SK-N-SH treated with all-trans-retinoic acid at 6 μM for 48 hours (cell line): Measurements from ENCODE around the gene STYK1.

ENCODE experiments used
- ATAC-seq: fragments of 200-7000 bp; cut with Tn5 transposase; 3 replicates; pipeline ENCODE4 v1.9.1; 2020; ENCODE audit warnings: mild to moderate bottlenecking, moderate library complexity
- ARNTL ChIP-seq: fragments of 450-650 bp; formaldehyde crosslinking; IDR thresholded peaks from 2 replicates; pipeline ENCODE4 v1.5.0; 2020; ENCODE audit warnings: low read depth, mild to moderate bottlenecking, moderate library complexity, borderline replicate concordance
- BACH2 ChIP-seq: fragments of 250-450 bp; sonication (Bioruptor Pico); IDR thresholded peaks from 2 replicates; pipeline ENCODE4 v1.9.0; 2021; ENCODE audit warnings: mild to moderate bottlenecking, borderline replicate concordance
- CREB5 ChIP-seq: fragments of 250-450 bp; sonication (Bioruptor Pico); IDR thresholded peaks from 2 replicates; pipeline ENCODE4 v1.5.1; 2020; ENCODE audit warnings: low read depth, mild to moderate bottlenecking, moderate library complexity
- CSDC2 ChIP-seq: fragments of 250-450 bp; sonication (Bioruptor Pico); IDR thresholded peaks from 2 replicates; pipeline ENCODE4 v1.5.0; 2020; ENCODE audit warnings: mild to moderate bottlenecking, moderate library complexity
- CSRNP3 ChIP-seq: fragments of 250-450 bp; sonication (Bioruptor Pico); IDR thresholded peaks from 2 replicates; pipeline ENCODE4 v1.5.1; 2021; ENCODE audit warnings: mild to moderate bottlenecking, moderate library complexity
- ESRRG ChIP-seq: fragments of 250-450 bp; sonication (Bioruptor Pico); IDR thresholded peaks from 2 replicates; pipeline ENCODE4 v1.6.1; 2021; ENCODE audit warnings: mild to moderate bottlenecking
- GLIS3 ChIP-seq: fragments of 250-450 bp; sonication (Bioruptor Pico); IDR thresholded peaks from 2 replicates; pipeline ENCODE4 v1.5.0; 2020; ENCODE audit warnings: mild to moderate bottlenecking, moderate library complexity
- ISL1 ChIP-seq: fragments of 250-450 bp; sonication (Bioruptor Pico); IDR thresholded peaks from 2 replicates; pipeline ENCODE4 v2.1.2; 2022; ENCODE audit warnings: mild to moderate bottlenecking, moderate library complexity
- OSR1 ChIP-seq: fragments of 250-450 bp; sonication (Bioruptor Pico); IDR thresholded peaks from 2 replicates; pipeline ENCODE4 v1.8.0; 2022; ENCODE audit warnings: moderate library complexity, mild to moderate bottlenecking, inconsistent platforms
- POU6F1 ChIP-seq: fragments of 250-450 bp; sonication (Bioruptor Pico); IDR thresholded peaks from 2 replicates; pipeline ENCODE4 v1.8.0; 2021; ENCODE audit warnings: low read depth, mild to moderate bottlenecking, moderate library complexity, borderline replicate concordance
- RARB ChIP-seq: fragments of 250-450 bp; sonication (Bioruptor Pico); IDR thresholded peaks from 2 replicates; pipeline ENCODE4 v1.8.0; 2021; ENCODE audit warnings: mild to moderate bottlenecking, moderate library complexity
- SNAI2 ChIP-seq: fragments of 250-450 bp; sonication (Bioruptor Pico); IDR thresholded peaks from 2 replicates; pipeline ENCODE4 v1.5.0; 2020; ENCODE audit warnings: mild to moderate bottlenecking, moderate library complexity
- TCF4 ChIP-seq: fragments of 250-450 bp; sonication (Bioruptor Pico); IDR thresholded peaks from 2 replicates; pipeline ENCODE4 v1.8.0; 2021; ENCODE audit warnings: mild to moderate bottlenecking, moderate library complexity, borderline replicate concordance
- TOX ChIP-seq: fragments of 250-450 bp; sonication (Bioruptor Pico); IDR thresholded peaks from 2 replicates; pipeline ENCODE4 v1.8.0; 2021; ENCODE audit warnings: mild to moderate bottlenecking, moderate library complexity, borderline replicate concordance
- TSHZ2 ChIP-seq: fragments of 250-450 bp; sonication (Bioruptor Pico); IDR thresholded peaks from 2 replicates; pipeline ENCODE4 v1.5.0; 2020; ENCODE audit warnings: mild to moderate bottlenecking, moderate library complexity
- ZFP3 ChIP-seq: fragments of 250-450 bp; sonication (Bioruptor Pico); IDR thresholded peaks from 2 replicates; pipeline ENCODE4 v1.5.0; 2020; ENCODE audit warnings: mild to moderate bottlenecking, moderate library complexity
- ZFP30 ChIP-seq: fragments of 450-650 bp; formaldehyde crosslinking; IDR thresholded peaks from 2 replicates; pipeline ENCODE4 v1.5.0; 2022; ENCODE audit warnings: mild to moderate bottlenecking, moderate library complexity
- ZNF565 ChIP-seq: fragments of 450-650 bp; formaldehyde crosslinking; conservative IDR thresholded peaks from 2 replicates; pipeline ENCODE4 v1.5.0; 2020; ENCODE audit warnings: low read depth, mild to moderate bottlenecking, moderate library complexity
- ZNF70 ChIP-seq: fragments of 450-650 bp; formaldehyde crosslinking; IDR thresholded peaks from 2 replicates; pipeline ENCODE4 v1.5.0; 2020; ENCODE audit warnings: mild to moderate bottlenecking, moderate library complexity
- ZNF8 ChIP-seq: fragments of 450-650 bp; formaldehyde crosslinking; IDR thresholded peaks from 2 replicates; pipeline ENCODE4 v1.5.0; 2020; ENCODE audit warnings: mild to moderate bottlenecking, moderate library complexity

STYK1 gene

GRCh38 chr12:10638728-10639127 is 35.1 kb downstream of the STYK1 start:
- TF ChIP-seq ZFP3 (no peak), TSHZ2 (CRISPR knock-in tag) (no peak), GLIS3 (no peak), ISL1 (CRISPR knock-in tag) (no peak), ESRRG (CRISPR knock-in tag) (no peak), CREB5 (no peak), TCF4 (CRISPR knock-in tag) (no peak)
- ATAC-seq: no peak

GRCh38 chr12:10636611-10637010 is 37.2 kb downstream of the STYK1 start:
- ATAC-seq: no peak
- TF ChIP-seq ARNTL (CRISPR knock-in tag): no peak
- no peak for TF ChIP-seq TCF4 (CRISPR knock-in tag)
- TF ChIP-seq SNAI2 (CRISPR knock-in tag): no peak
- no peak for TF ChIP-seq ISL1 (CRISPR knock-in tag)
- TF ChIP-seq GLIS3: no peak
- TF ChIP-seq POU6F1 (CRISPR knock-in tag): no peak
- TF ChIP-seq ZNF70 (CRISPR knock-in tag): no peak
- no peak for TF ChIP-seq TSHZ2 (CRISPR knock-in tag)
- no peak for TF ChIP-seq ZNF565 (CRISPR knock-in tag)
- TF ChIP-seq CSDC2 (CRISPR knock-in tag): no peak
- no peak for TF ChIP-seq BACH2 (CRISPR knock-in tag)
- TF ChIP-seq, all 23 proteins: peak for 0

GRCh38 chr12:10636124-10636523 is 37.7 kb downstream of the STYK1 start:
- no peak for ATAC-seq
- TF ChIP-seq TOX: no peak
- no peak for TF ChIP-seq ZFP3
- no peak for TF ChIP-seq CSDC2 (CRISPR knock-in tag)
- TF ChIP-seq CREB5: no peak
- TF ChIP-seq ZFP30 (CRISPR knock-in tag): no peak
- no peak for TF ChIP-seq ISL1 (CRISPR knock-in tag)
- TF ChIP-seq RARB (CRISPR knock-in tag): no peak
- no peak for TF ChIP-seq TCF4 (CRISPR knock-in tag)
- no peak for TF ChIP-seq OSR1 (CRISPR knock-in tag)
- TF ChIP-seq POU6F1 (CRISPR knock-in tag): no peak
- TF ChIP-seq SNAI2 (CRISPR knock-in tag): no peak
- no peak for TF ChIP-seq ESRRG (CRISPR knock-in tag)
- no peak for TF ChIP-seq BACH2 (CRISPR knock-in tag)
- TF ChIP-seq ZNF8 (CRISPR knock-in tag): no peak
- TF ChIP-seq CSRNP3 (CRISPR knock-in tag): no peak
- no peak for TF ChIP-seq ARNTL (CRISPR knock-in tag)
- no peak for TF ChIP-seq TSHZ2 (CRISPR knock-in tag)
